Stimulated activated CD4-positive, alpha-beta T cell treated with anti-CD3 and anti-CD28 coated beads, Interleukin-2, amount 100 ng/mL, for 4 hours (primary cell): ENCODE data around the gene SMIM41.

Experiments used
- DNase-seq: peaks from one replicate; pipeline ENCODE4 v3.0.0-alpha.2; 2020; ENCODE audit warnings: low read depth

The SMIM41 gene

GRCh38 chr12:52122540-52122871 is 43.0 kb downstream of the SMIM41 start:
- DNase-seq = no peak

- no peak for DNase-seq
Measured at GRCh38 chr12:52122904-52123303, 43.4 kb downstream of the SMIM41 start.

- DNase-seq = no peak
Measured at GRCh38 chr12:52123487-52124186, 44.1 kb downstream of the SMIM41 start.

- DNase-seq = no peak
Measured at GRCh38 chr12:52125476-52125900, 46.0 kb downstream of the SMIM41 start.

GRCh38 chr12:52126050-52126604 is 46.6 kb downstream of the SMIM41 start:
- DNase-seq = no peak

GRCh38 chr12:52126605-52127578 is 47.4 kb downstream of the SMIM41 start:
- no peak for DNase-seq

GRCh38 chr12:52127683-52128450 is 48.4 kb downstream of the SMIM41 start:
- DNase-seq = no peak

- DNase-seq = no peak
Measured at GRCh38 chr12:52130711-52131110, 51.2 kb downstream of the SMIM41 start.

- no peak for DNase-seq
Measured at GRCh38 chr12:52132754-52133161, 53.3 kb downstream of the SMIM41 start.

GRCh38 chr12:52137746-52138145 is 58.2 kb downstream of the SMIM41 start:
- no peak for DNase-seq

GRCh38 chr12:52139147-52139546 is 59.6 kb downstream of the SMIM41 start:
- DNase-seq = no peak

- DNase-seq = no peak
Measured at GRCh38 chr12:52139579-52140062, 60.1 kb downstream of the SMIM41 start.

GRCh38 chr12:52141306-52141705 is 61.8 kb downstream of the SMIM41 start:
- DNase-seq = no peak

GRCh38 chr12:52141875-52142274 is 62.4 kb downstream of the SMIM41 start:
- DNase-seq = no peak

- no peak for DNase-seq
Measured at GRCh38 chr12:52142431-52142830, 62.9 kb downstream of the SMIM41 start.

GRCh38 chr12:52144512-52145227 is 65.2 kb downstream of the SMIM41 start:
- no peak for DNase-seq

- DNase-seq = no peak
Measured at GRCh38 chr12:52145228-52146088, 66.0 kb downstream of the SMIM41 start.

GRCh38 chr12:52146089-52146821 is 66.8 kb downstream of the SMIM41 start:
- no peak for DNase-seq

GRCh38 chr12:52146822-52147366 is 67.4 kb downstream of the SMIM41 start:
- DNase-seq = no peak
